Measurements from ENCODE around the gene SHMT2.

- TF ChIP-seq, protein P1, sequence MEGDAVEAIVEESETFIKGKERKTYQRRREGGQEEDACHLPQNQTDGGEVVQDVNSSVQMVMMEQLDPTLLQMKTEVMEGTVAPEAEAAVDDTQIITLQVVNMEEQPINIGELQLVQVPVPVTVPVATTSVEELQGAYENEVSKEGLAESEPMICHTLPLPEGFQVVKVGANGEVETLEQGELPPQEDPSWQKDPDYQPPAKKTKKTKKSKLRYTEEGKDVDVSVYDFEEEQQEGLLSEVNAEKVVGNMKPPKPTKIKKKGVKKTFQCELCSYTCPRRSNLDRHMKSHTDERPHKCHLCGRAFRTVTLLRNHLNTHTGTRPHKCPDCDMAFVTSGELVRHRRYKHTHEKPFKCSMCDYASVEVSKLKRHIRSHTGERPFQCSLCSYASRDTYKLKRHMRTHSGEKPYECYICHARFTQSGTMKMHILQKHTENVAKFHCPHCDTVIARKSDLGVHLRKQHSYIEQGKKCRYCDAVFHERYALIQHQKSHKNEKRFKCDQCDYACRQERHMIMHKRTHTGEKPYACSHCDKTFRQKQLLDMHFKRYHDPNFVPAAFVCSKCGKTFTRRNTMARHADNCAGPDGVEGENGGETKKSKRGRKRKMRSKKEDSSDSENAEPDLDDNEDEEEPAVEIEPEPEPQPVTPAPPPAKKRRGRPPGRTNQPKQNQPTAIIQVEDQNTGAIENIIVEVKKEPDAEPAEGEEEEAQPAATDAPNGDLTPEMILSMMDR (IDR thresholded peaks at IDR 0.05) = no peak
- no peak for TF ChIP-seq POLR2A (IDR thresholded peaks at IDR 0.05)
These were observed 41.5 kb downstream of the SHMT2 start for GRCh38 chr12:57270966-57271470.

Measured in prostate gland (tissue), 2 donors.